ENCODE measurements around the gene LRRK2.

DNA sequence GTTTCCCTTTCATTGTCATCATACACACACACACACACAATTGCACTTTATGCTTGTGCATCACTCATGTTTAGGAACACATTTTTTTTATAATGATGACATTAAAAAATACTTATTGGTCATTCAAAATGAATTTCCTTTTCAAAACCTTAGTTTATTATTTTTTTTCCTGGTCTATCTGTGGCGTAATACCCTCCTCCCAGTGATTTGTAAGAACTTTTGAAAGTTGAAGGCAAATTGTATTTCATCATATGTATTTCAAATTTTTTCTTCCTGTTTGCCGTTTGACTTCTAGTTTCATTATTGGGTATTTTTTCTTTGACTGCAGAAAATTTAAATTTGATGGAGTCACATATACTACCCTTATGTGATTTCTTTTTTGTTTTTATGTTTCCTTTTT, 2.5 kb upstream of the LRRK2 start:
- TF ChIP-seq POLR2AphosphoS5 (IDR thresholded peaks at IDR 0.05; ENCODE audit: low read depth, low read length), result no peak
- no peak for TF ChIP-seq REST (IDR thresholded peaks at IDR 0.05; ENCODE audit: insufficient read depth in 1 of 2, low read depth in 2 of 2, low read length in 2 of 2)
- TF ChIP-seq TAF1 (IDR thresholded peaks at IDR 0.05; ENCODE audit: borderline replicate concordance, insufficient read depth, low read length), result no peak
- TF ChIP-seq FOXP2 (optimal IDR thresholded peaks at IDR 0.05; ENCODE audit: borderline replicate concordance, extremely low read depth, extremely low read length, insufficient read depth), result no peak
